ENCODE results near the gene BPIFB6. TPM values are rescaled to one million over a fixed set of nuclear protein-coding genes. Genes with fewer than 3 reads are reported as not detected.

Gene BPIFB6
- total RNA-seq, 1 experiment from 2014 or later = not detected

DNA sequence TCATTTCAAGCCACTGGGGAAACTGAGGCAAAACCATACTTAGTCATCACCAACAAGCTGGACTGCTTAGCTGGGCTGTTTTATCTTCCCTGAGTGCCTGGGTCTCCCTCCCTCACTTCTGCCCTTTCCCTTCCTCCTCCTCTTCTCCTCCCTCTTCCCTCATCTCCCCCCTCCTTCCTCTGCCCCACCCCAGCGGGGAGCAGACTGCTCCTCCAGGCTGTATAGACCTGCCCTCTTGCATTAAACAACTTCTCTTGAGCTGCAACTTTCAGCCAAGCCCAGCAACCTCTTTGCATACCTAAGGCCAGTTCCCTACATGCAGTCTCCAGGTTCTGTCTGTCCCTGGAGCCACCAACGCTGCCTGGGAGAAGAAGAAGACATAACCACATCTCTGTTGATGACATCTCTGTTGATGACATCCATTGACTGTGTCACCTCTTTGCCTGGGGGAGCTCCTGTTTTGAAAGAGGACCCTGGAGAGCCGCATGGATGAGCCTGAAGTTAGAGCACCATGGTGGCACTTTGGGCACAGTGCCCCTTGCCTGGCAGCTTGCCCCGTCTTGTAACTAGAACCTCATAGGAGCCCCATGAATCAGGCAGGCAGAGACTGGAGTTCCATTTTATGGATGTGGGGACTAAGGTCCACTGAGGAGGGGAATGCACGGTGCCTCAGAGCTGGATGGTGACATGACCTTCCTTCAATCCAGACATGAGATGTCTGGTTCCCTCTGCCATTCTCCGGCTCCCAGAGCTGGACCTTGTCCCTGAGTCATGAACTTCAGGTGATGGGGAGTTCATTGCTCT, 7.8 kb upstream of the BPIFB6 start (continued):
- TF ChIP-seq, protein P1, sequence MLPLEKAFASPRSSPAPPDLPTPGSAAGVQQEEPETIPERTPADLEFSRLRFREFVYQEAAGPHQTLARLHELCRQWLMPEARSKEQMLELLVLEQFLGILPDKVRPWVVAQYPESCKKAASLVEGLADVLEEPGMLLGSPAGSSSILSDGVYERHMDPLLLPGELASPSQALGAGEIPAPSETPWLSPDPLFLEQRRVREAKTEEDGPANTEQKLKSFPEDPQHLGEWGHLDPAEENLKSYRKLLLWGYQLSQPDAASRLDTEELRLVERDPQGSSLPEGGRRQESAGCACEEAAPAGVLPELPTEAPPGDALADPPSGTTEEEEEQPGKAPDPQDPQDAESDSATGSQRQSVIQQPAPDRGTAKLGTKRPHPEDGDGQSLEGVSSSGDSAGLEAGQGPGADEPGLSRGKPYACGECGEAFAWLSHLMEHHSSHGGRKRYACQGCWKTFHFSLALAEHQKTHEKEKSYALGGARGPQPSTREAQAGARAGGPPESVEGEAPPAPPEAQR (CRISPR knock-in tag; IDR thresholded peaks at IDR 0.05) = no peak
- TF ChIP-seq TP53 (CRISPR knock-in tag; IDR thresholded peaks at IDR 0.05) = no peak
- TF ChIP-seq MXD4 (CRISPR knock-in tag; IDR thresholded peaks at IDR 0.05; ENCODE audit: borderline replicate concordance) = no peak

DNA sequence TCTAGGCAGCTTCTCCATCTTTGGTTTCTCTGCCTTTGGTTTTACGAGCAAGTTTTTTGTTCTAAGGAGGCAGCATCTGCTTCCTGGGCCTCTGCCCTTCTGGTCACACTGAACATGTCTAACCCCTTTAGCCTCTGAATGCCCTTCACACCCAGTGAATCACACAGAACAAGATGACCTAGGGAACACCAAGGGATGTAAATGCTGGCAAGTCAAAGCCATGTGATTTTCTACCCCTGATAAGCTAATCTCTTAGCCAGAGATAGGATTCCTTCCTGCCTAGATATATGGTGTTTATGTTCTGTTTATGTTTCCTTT, 7.2 kb upstream of the BPIFB6 start:
- no peak for DNase-seq (ENCODE audit: low spot score)
- H3K27ac Mint-ChIP-seq = no peak overlapping the region
- ChIA-PET CTCF (interaction anchor here (0.5 to 0.7 kb wide), 2 partner anchors 72 to 1391 kb away, joined by 3 read pairs; no protein-coding TSS in a partner anchor), POLR2A (no interaction called here)
- no peaks in the 10 kb centered on the region for H3K4me1 Mint-ChIP-seq
- H3K9me3 Mint-ChIP-seq = no peaks in the 10 kb centered on the region
- TF ChIP-seq ZBTB21 (CRISPR knock-in tag; IDR thresholded peaks at IDR 0.05; ENCODE audit: borderline replicate concordance) = no peak
- TF ChIP-seq ELF4 (CRISPR knock-in tag; IDR thresholded peaks at IDR 0.05; ENCODE audit: low read depth) = no peak
- no peak for TF ChIP-seq TCF7 (CRISPR knock-in tag; IDR thresholded peaks at IDR 0.05; ENCODE audit: low read depth)
- no peak for TF ChIP-seq IRF2 (CRISPR knock-in tag; IDR thresholded peaks at IDR 0.05; ENCODE audit: borderline replicate concordance, low read depth)
- H3K4me3 Mint-ChIP-seq = no peak overlapping the region
- no peaks in the 10 kb centered on the region for H3K36me3 Mint-ChIP-seq
- ATAC-seq = no peak
- H3K27me3 Mint-ChIP-seq (ENCODE audit: low read depth) = no peaks in the 10 kb centered on the region

DNA sequence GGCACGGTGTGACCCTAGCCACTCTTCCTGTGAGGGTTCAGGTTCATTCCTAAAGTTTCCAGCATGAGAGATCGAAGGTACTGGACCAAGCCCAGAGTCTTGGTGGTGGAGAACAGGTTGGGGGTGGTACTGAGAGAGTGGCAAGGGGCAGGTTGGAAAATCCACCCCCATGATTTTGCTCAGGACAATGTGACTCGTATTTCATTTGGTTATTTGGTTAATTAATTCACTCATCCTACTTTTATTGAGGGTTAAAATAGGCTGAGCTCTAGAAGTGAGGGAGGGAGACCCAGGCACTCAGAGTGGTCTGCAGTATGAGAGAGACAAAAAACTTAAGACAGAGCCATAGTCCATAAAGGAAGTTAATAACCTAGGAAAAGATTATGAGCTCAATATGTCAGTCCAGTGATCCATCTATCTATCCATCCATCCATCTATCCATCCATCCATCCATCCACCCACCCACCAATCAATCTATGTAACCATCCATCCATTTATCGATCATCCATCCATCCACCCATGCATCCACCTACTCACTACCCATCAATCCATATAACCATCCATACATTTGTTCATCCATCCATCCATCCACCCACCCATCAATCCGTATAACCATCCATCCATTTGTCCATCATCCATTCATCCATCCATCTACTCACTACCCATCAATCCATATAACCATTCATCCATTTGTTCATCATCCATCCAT, 6.7 kb upstream of the BPIFB6 start:
- Mint-ChIP-seq H3K27ac (no peak overlapping the region), H3K36me3 (no peaks in the 10 kb centered on the region), H3K9me3 (no peaks in the 10 kb centered on the region), H3K27me3 (ENCODE audit: low read depth) (no peaks in the 10 kb centered on the region), H3K4me3 (no peak overlapping the region), H3K4me1 (no peaks in the 10 kb centered on the region)
- POLR2A ChIA-PET = no interaction called here
- DNase-seq (ENCODE audit: low spot score) (no peak), ATAC-seq (no peak)
- TF ChIP-seq, protein P2, sequence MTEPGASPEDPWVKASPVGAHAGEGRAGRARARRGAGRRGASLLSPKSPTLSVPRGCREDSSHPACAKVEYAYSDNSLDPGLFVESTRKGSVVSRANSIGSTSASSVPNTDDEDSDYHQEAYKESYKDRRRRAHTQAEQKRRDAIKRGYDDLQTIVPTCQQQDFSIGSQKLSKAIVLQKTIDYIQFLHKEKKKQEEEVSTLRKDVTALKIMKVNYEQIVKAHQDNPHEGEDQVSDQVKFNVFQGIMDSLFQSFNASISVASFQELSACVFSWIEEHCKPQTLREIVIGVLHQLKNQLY (CRISPR knock-in tag; IDR thresholded peaks at IDR 0.05) = no peak
- TF ChIP-seq ZNF232 (CRISPR knock-in tag; IDR thresholded peaks at IDR 0.05) (no peak), GRHL2 (CRISPR knock-in tag; IDR thresholded peaks at IDR 0.05; ENCODE audit: insufficient replicate concordance, severe bottlenecking) (no peak), ZNF423 (CRISPR knock-in tag; IDR thresholded peaks at IDR 0.05) (no peak), NR2C2 (CRISPR knock-in tag; IDR thresholded peaks at IDR 0.05) (no peak), ELF4 (CRISPR knock-in tag; IDR thresholded peaks at IDR 0.05; ENCODE audit: low read depth) (no peak), NFYB (CRISPR knock-in tag; conservative IDR thresholded peaks at IDR 0.05; ENCODE audit: low read depth) (no peak), MXD4 (CRISPR knock-in tag; IDR thresholded peaks at IDR 0.05; ENCODE audit: borderline replicate concordance) (no peak), EMX1 (CRISPR knock-in tag; IDR thresholded peaks at IDR 0.05) (no peak)
- TF ChIP-seq, protein P3, sequence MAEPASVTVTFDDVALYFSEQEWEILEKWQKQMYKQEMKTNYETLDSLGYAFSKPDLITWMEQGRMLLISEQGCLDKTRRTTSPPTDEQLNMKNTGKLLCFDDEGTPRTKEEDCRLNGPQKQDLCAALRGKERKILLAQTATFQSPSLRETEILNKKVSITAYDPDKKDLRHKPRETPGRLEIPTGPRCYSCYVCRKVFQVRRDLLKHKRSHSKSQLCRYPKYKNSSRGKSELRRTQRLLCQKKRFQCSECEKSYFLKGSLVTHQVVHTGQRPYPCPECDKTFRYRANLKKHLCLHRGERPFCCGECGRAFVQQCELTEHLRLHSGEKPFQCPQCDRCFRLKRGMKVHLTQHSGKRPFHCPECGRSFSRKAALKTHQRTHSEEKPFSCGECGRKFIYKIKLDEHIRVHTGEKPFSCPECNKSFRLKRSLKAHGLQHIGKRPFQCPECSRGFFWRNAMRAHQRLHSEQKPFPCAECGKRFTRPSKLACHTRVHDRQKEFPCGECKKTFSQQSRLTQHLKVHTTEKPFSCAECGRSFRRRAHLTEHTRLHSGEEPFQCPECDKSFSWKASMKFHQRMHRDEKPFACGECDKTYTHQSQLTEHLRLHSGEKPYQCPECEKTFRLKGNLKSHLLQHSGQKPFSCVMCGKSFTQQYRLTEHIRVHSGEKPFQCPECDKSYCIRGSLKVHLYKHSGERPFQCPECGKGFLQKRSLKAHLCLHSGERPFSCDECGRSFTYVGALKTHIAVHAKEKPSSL (CRISPR knock-in tag; conservative IDR thresholded peaks at IDR 0.05) = no peak
- TF ChIP-seq, protein P4, sequence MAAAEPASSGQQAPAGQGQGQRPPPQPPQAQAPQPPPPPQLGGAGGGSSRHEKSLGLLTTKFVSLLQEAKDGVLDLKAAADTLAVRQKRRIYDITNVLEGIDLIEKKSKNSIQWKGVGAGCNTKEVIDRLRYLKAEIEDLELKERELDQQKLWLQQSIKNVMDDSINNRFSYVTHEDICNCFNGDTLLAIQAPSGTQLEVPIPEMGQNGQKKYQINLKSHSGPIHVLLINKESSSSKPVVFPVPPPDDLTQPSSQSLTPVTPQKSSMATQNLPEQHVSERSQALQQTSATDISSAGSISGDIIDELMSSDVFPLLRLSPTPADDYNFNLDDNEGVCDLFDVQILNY (CRISPR knock-in tag; IDR thresholded peaks at IDR 0.05) = no peak
- CTCF ChIA-PET = no interaction called here
